Right lobe of liver (tissue), 6 donors: ENCODE data around the gene AQR. TPM values are rescaled to one million over a fixed set of nuclear protein-coding genes. Genes with fewer than 3 reads are reported as not detected.

Experiments used
- ATAC-seq, 4 donors: fragments of 200-7000 bp; cut with Tn5 transposase; one replicate each; pipeline ENCODE4 v1.9.1; 2020; ENCODE audit warnings: mild to moderate bottlenecking in 4 of 4, moderate library complexity in 4 of 4
- DNase-seq, 3 donors: peaks; one replicate each; pipeline ENCODE4 v3.0.0-alpha.2; 2020
- H3K27ac ChIP-seq, 3 donors: fragments of 200-600 bp; one replicate each; pipeline ENCODE4 v1.8.0; 2022
- H3K27me3 ChIP-seq, 2 donors: fragments of 200-600 bp; one replicate each; pipeline ENCODE4 v1.8.0; 2022
- H3K36me3 ChIP-seq, 4 donors: fragments of 200-600 bp; sonication (generic) in 1 of 4; one replicate each; pipeline versions ENCODE4 v1.5.1 to v1.8.0; 2017 to 2022; ENCODE audit warnings: control low read depth in 1 of 4
- H3K4me1 ChIP-seq, 4 donors: fragments of 200-600 bp; sonication (generic) in 1 of 4; one replicate each; pipeline versions ENCODE4 v1.5.1 to v1.8.0; 2017 to 2022; ENCODE audit warnings: control low read depth in 1 of 4
- H3K4me3 ChIP-seq, 3 donors: fragments of 200-600 bp; one replicate each; pipeline ENCODE4 v1.8.0; 2022
- H3K9me3 ChIP-seq, 4 donors: fragments of 200-600 bp; sonication (generic) in 1 of 4; one replicate each; pipeline versions ENCODE4 v1.5.1 to v1.8.0; 2017 to 2022; ENCODE audit warnings: control low read depth in 1 of 4
- CTCF ChIP-seq, 4 donors: fragments of 200-600 bp in 3 of 4; fragments of 450-650 bp in 1 of 4; IDR thresholded peaks; one replicate each; pipeline versions ENCODE4 v1.5.1 to v1.8.0; 2016 to 2022; ENCODE audit warnings: antibody characterized with exemption in 4 of 4, mild to moderate bottlenecking in 2 of 4
- POLR2A ChIP-seq: fragments of 450-650 bp; IDR thresholded peaks from one replicate; pipeline ENCODE4 v1.6.1; 2017; ENCODE audit warnings: antibody characterized with exemption, mild to moderate bottlenecking
- WGBS: methylation state at CpG from one replicate; pipeline ENCODE4 v1.1.6; 2018; ENCODE audit warnings: low coverage, low lambda C conversion rate; ENCODE audit not compliant: insufficient coverage; ENCODE audit errors: missing lambda C conversion rate; 5-methylcytosine and 5-hydroxymethylcytosine counted together
- intact Hi-C, 2 donors: fragments of 100-400 bp; cut with DNase I; formaldehyde crosslinking; loops; one replicate each; pipeline versions ENCODE4 v1.11.2 to v1.14.1; 2022
- total RNA-seq, 6 experiments: library from RNA; depleted of rRNA in 2 of 6; stranded (reverse); fragments of >200 nt in 2 of 6; fragmentation: NEBNext Ultra II Directional in 3 of 6; extraction: Animal tissue kit (Norgen Biotek cat#: 25700) in 3 of 6; gene quantifications; one replicate each; pipeline versions ENCODE4 v1.1.0 to v1.2.4, GENCODE V29; 2016 to 2023
- donor health status: DM: no; HTN: yes; CAD: no.
- donor health status: DM: no; HTN: no; CAD: no.
- donor health status: DM: no; HTN: no; CAD: no.
- donor health status: DM: no; HTN: yes; CAD: no.
- donor health status: DM: no; HTN: yes; CAD: no.

AQR gene
- total RNA-seq, 6 experiments from 2014 or later = 9.1 to 15.3 (median 11.8) TPM

- intact Hi-C loops = no loop called here
- H3K27me3 ChIP-seq = no peaks in the 10 kb centered on the region
- H3K4me3 ChIP-seq = no peak overlapping the region
- TF ChIP-seq CTCF (IDR thresholded peaks at IDR 0.05) (no peak), POLR2A (no peak)
- DNase-seq = no peak
- H3K9me3 ChIP-seq = no peaks in the 10 kb centered on the region
- H3K27ac ChIP-seq = no peak overlapping the region
- no peak for ATAC-seq
- no peaks in the 10 kb centered on the region for H3K36me3 ChIP-seq
- H3K4me1 ChIP-seq = no peaks in the 10 kb centered on the region
Measured at GRCh38 chr15:34841262-34841725, 128.2 kb downstream of the AQR start.

DNA sequence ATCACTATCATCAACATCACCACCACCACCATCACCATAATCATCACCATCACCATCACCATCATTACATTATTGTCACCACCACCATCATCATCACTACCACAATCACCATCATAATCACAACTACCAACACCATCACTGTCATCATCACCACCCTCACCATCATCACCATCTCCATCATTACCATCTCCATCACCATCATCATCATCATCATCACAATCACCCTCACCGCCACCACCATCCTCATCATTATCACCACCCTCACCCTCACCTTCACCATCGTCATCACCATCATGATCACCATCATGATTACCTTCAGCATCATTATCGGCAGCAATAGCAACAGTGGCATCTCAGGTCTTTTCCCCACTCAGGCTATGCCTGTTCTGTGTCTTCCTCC is 131.3 kb downstream of the AQR start:
- no peaks in the 10 kb centered on the region for H3K4me1 ChIP-seq
- no peaks in the 10 kb centered on the region for H3K27me3 ChIP-seq
- intact Hi-C loops = no loop called here
- TF ChIP-seq CTCF (IDR thresholded peaks at IDR 0.05) (no peak), POLR2A (no peak)
- no peak overlapping the region for H3K4me3 ChIP-seq
- H3K9me3 ChIP-seq = no peaks in the 10 kb centered on the region
- no peak for ATAC-seq
- DNase-seq = no peak
- no peaks in the 10 kb centered on the region for H3K36me3 ChIP-seq
- 94% methylated on average over 3 of the region's 3 CpGs for WGBS
- no peak overlapping the region for H3K27ac ChIP-seq

DNA sequence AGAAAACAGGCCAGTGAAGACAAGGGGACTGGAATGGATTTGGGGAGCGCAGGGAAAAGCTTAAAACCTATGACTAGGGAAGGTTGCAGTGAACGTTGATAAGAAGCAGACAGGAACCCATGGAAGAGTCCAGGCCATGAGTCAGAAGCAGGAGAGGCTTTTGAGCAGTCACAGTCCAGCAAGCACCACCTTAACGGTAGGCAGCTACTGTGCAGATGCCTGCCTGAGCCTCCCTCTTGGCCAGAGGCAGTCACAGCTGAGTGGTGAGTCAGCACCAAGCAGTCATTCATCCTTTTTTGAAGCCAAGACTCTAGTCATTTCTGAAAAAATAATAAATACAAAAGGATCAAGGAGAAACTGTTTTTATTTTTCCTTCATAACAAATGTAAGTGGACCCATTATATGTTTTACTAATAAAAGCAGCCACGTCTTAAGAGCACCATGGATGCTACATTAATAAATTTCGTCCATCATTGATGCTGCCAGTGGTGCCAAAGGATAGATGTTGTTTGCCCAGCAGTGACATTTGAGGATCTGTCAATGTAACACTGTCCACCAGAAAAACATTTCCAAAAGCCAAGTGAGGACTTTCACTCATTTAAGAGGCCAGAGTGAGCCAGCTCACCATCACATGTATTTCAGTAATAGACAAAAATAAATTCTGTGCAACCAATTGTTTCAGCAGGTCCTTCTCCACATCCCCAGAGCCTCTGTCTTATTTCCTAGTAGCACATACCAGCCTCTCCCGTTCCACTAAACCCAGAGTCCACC is 132.1 kb downstream of the AQR start:
- 39% methylated on average over 6 of the region's 6 CpGs for WGBS
- no peak for DNase-seq
- TF ChIP-seq POLR2A = no peak
- no peak for TF ChIP-seq CTCF (IDR thresholded peaks at IDR 0.05)
- Histone ChIP-seq H3K4me3 (no peak overlapping the region), H3K4me1 (no peaks in the 10 kb centered on the region), H3K27ac (no peak overlapping the region), H3K36me3 (no peaks in the 10 kb centered on the region), H3K27me3 (no peaks in the 10 kb centered on the region), H3K9me3 (no peaks in the 10 kb centered on the region)
- ATAC-seq = no peak
- intact Hi-C loops = no loop called here

- 43% methylated on average over 5 of the region's 5 CpGs for WGBS
- no peak overlapping the region for H3K27ac ChIP-seq
- no peaks in the 10 kb centered on the region for H3K9me3 ChIP-seq
- no peaks in the 10 kb centered on the region for H3K27me3 ChIP-seq
- ATAC-seq (no peak), DNase-seq (no peak)
- no peaks in the 10 kb centered on the region for H3K36me3 ChIP-seq
- H3K4me3 ChIP-seq = no peak overlapping the region
- TF ChIP-seq CTCF (IDR thresholded peaks at IDR 0.05) (no peak), POLR2A (no peak)
- intact Hi-C loops = no loop called here
- H3K4me1 ChIP-seq = no peaks in the 10 kb centered on the region
Measured at GRCh38 chr15:34828145-34828911, 141.2 kb downstream of the AQR start.
